LHCN-M2 (cell line): ENCODE results near the gene MYOM3. TPM values are rescaled to one million over a fixed set of nuclear protein-coding genes. Genes with fewer than 3 reads are reported as not detected.
A peak's percentile ranks its signal among the peaks of the same experiment; 100 is the strongest.
"Not testable (repeated sequence)": the region's sequence is repeated elsewhere in the genome, so short reads cannot be mapped to it uniquely, and the experiment has no call there.

Source experiments
- DNase-seq: peaks from one replicate; pipeline ENCODE4 v3.0.0-alpha.2; 2012; ENCODE audit warnings: low read depth
- total RNA-seq: library from RNA; depleted of rRNA; stranded (reverse); fragments of >200 nt; gene quantifications from 2 replicates; pipeline ENCODE4 v1.2.3, GENCODE V29; 2014; rRNA removed

The MYOM3 gene
- total RNA-seq, 1 experiment from 2014 or later = not detected

GRCh38 chr1:24032981-24033380 is 79.0 kb downstream of the MYOM3 start:
- DNase-seq = no peak

GRCh38 chr1:24030976-24031516 is 80.9 kb downstream of the MYOM3 start:
- peak; percentile 87 for DNase-seq

GRCh38 chr1:24027838-24028468 is 84.0 kb downstream of the MYOM3 start:
- DNase-seq = peak; percentile 64

- DNase-seq = peak; percentile 94
Measured at GRCh38 chr1:24022581-24023361, 89.2 kb downstream of the MYOM3 start.

- DNase-seq = no peak
Measured at GRCh38 chr1:24021403-24022266, 90.3 kb downstream of the MYOM3 start.

DNA sequence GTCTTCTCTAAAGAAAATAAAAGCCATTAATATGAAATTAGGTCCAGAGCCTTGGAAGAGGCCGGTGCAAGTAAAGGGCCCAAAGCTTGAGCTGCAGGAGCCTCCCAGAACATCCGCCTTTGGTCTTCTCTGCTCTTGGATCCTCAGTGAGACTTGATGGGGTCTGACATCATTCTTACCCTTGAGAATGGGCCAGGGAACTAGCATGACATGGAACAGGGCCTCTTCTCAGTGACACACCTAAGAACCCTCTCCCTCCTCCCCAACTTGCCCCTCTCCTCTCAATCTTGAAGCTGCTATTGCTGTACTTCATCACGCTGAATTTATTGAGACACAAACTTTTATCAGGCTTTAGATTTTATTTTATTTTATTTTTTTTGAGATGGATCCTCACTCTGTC is 91.5 kb downstream of the MYOM3 start:
- DNase-seq = no peak

- peak; percentile 62 for DNase-seq
Measured at GRCh38 chr1:24020025-24020424, 91.9 kb downstream of the MYOM3 start.

DNA sequence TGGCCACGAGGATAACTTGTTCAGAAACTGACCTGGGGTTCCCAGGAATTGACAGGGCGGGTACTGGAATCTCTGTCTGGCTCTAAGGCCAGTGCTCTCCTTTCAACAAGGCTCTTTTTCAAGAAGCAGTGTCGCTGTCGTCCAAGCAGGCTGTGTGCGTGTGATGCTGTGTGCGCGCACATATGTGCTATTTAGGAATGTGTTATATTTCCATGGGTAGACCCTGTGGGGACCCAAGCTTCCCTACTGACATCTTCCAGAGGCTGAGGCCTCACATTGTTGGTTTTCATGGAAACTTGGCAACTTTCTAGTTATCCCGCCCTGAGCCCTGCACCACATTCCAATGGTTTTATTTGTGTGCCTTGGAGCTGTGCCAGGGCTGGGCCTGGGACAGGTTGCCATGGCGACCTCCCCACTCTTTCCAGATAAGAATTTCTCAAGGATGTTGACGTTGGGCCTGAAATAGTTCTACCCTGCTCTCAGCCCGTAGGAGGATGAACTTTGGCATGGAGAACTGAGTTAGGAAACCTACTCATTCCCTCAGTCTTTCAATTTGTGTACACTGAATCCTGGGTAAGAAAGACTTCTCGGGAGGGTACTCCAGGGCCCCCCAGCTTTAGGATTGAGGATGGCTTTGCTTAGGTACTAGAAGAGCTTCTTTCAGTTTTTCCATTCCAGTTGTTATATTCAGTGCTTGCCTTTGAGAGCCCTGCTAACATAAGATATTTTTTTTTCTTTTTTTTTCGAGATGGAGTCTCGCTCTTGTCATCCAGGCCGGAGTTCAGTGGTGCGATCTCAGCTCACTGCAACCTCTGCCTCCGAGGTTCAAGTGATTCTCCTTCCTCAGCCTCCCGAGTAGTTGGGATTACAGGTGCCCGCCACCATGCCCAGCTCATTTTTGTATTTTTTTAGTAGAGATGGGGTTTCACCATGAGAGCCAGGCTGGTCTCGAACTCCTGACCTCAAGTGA is 93.0 kb downstream of the MYOM3 start:
- DNase-seq = peak; percentile 98

DNA sequence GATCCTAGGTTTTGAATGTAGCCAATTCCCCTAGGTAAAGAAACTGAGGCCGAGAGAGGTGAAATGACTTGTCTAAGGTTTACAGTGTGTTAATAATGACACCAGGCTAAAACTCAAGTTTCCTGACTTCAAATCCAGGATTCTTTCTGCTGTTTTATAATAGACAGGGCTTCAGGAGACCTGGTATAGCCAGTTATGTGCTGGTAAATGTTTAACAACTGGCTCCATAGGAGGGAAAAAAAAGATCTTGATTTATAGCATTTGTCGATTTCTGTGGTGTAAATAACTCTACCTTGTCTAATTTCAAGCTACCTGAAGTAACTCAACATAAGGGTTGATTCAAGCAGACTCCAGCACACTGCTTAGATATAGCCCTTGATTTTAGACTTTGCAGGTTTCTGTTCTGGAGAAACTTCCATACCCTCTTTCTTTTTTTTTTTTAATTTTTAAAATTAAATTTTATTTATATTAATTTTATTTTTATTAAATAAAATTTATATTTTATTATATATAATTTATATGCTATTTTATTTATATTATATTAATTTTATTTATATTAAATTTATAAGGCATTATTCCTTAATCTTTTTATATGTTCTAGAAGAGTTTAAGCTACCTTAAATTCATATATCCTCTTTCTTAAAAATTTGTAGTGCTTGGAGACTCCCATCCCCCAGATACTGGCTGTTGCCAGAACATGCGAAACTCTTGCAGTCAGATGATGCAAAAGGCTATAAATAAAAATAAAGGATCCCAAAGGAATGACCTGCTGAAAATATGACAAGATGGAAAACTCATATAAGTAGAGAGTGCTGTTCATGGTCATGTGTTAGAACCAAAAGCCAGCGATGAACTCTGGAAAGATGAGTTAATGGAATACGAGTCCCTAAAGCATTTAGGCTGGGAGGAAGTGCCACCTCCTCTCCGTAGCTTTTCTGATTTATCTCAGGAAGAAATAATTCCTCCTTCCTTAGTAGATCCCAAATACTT is 96.4 kb downstream of the MYOM3 start:
- peak; percentile 54 for DNase-seq

GRCh38 chr1:24012878-24013277 is 99.1 kb downstream of the MYOM3 start:
- not testable (repeated sequence) for DNase-seq

DNA sequence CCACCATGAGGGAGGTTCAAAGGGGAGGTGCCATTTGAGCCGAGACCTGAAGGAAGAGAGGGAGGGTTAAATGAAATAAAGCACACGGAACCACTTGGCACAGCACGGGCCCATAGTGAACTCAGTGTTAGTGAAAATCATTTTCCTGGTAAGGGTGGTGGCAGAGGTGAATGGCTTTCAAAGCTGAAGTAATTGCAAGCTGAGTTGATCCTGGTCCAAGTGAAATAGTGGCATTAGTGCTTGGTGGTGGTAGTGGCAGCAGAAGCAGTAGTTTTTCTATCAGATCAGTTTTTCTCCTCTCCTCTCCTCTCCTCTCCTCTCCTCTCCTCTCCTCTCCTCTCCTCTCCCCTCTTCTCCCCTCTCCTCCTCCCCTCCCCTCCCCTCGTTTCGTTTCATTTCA is 101.3 kb downstream of the MYOM3 start:
- DNase-seq = no peak

GRCh38 chr1:24009406-24009805 is 102.5 kb downstream of the MYOM3 start:
- DNase-seq = peak; percentile 45

GRCh38 chr1:24008574-24009184 is 103.3 kb downstream of the MYOM3 start:
- DNase-seq = peak; percentile 77

- DNase-seq = no peak
Measured at GRCh38 chr1:24007079-24007478, 104.9 kb downstream of the MYOM3 start.

Other genes starting within 250 kb of the MYOM3 start
- gene FUCA1, start 243.8 kb downstream of the MYOM3 start, total RNA-seq = 17.7 and 20.6 TPM in 2 replicates
- gene CNR2, start 198.8 kb downstream of the MYOM3 start, total RNA-seq = under 0.01 TPM in 1 of 2 replicates, not detected in the other
- 71.4 and 88.2 TPM in 2 replicates for gene PNRC2, start 152.3 kb downstream of the MYOM3 start, total RNA-seq
- 116 and 125 TPM in 2 replicates for gene SRSF10, start 131.8 kb downstream of the MYOM3 start, total RNA-seq
- not detected in 2 replicates for gene IL22RA1, start 31.0 kb upstream of the MYOM3 start, total RNA-seq
- not detected in 2 replicates for gene IFNLR1, start 75.2 kb upstream of the MYOM3 start, total RNA-seq
- not detected in 2 replicates for gene GRHL3, start 207.2 kb upstream of the MYOM3 start, total RNA-seq